Neuronal stem cell (in vitro differentiated cells): ENCODE data around the gene BCL6B.
A peak's percentile ranks its signal among the peaks of the same experiment; 100 is the strongest.

Experiments used
- DNase-seq: peaks from one replicate; pipeline ENCODE4 v3.0.0-alpha.2; 2013; ENCODE audit warnings: low spot score
- H2AFZ ChIP-seq: one replicate; pipeline ENCODE4 v1.6.1; 2013; ENCODE audit warnings: mild to moderate bottlenecking, low read length, inconsistent platforms
- H2AK5ac ChIP-seq: 2 replicates; pipeline ENCODE4 v1.6.1; 2013; ENCODE audit warnings: low read depth, mild to moderate bottlenecking, inconsistent platforms, low read length, moderate library complexity, mixed read lengths
- H2BK120ac ChIP-seq: 2 replicates; pipeline ENCODE4 v1.6.1; 2013; ENCODE audit warnings: low read depth, mild to moderate bottlenecking, inconsistent platforms, low read length, moderate library complexity, mixed read lengths
- H2BK12ac ChIP-seq: one replicate; pipeline ENCODE4 v1.6.1; 2013; ENCODE audit warnings: low read length, inconsistent platforms
- H2BK15ac ChIP-seq: 2 replicates; pipeline ENCODE4 v1.6.1; 2013; ENCODE audit warnings: mild to moderate bottlenecking, low read length, inconsistent platforms, mixed read lengths
- H2BK5ac ChIP-seq: one replicate; pipeline ENCODE4 v1.6.1; 2013; ENCODE audit warnings: inconsistent platforms, mild to moderate bottlenecking, low read length, moderate library complexity
- H3K14ac ChIP-seq: one replicate; pipeline ENCODE4 v1.6.1; 2013; ENCODE audit warnings: low read length, inconsistent platforms
- H3K18ac ChIP-seq: 2 replicates; pipeline ENCODE4 v1.6.1; 2013; ENCODE audit warnings: low read length, inconsistent platforms
- H3K23ac ChIP-seq: 2 replicates; pipeline ENCODE4 v1.6.1; 2013; ENCODE audit warnings: low read depth, mild to moderate bottlenecking, mixed read lengths, low read length, inconsistent platforms; ENCODE audit not compliant: poor library complexity
- H3K27ac ChIP-seq: replicated peaks from 3 replicates; pipeline ENCODE4 v1.5.1; 2013; ENCODE audit warnings: low read length, inconsistent platforms
- H3K27me3 ChIP-seq, 3 experiments: 2 replicates each; pipeline ENCODE4 v1.6.1; 2013; ENCODE audit warnings: low read length in 3 of 3, mild to moderate bottlenecking in 2 of 3, inconsistent platforms in 1 of 3, low read depth in 1 of 3, mixed read lengths in 1 of 3, moderate library complexity in 1 of 3; ENCODE audit not compliant: control insufficient read depth in 3 of 3, insufficient read depth in 3 of 3
- H3K36me3 ChIP-seq, 2 donors: replicated peaks in 1 of 2; 2 replicates each; pipeline ENCODE4 v1.6.1; 2013; ENCODE audit warnings: low read length in 2 of 2; ENCODE audit not compliant: control insufficient read depth in 2 of 2, insufficient read depth in 2 of 2
- H3K4ac ChIP-seq: 2 replicates; pipeline ENCODE4 v1.6.1; 2013; ENCODE audit warnings: inconsistent platforms, mild to moderate bottlenecking, low read length, moderate library complexity
- H3K4me1 ChIP-seq, 2 donors: 1 replicate in 1 of 2; 2 replicates in 1 of 2; pipeline ENCODE4 v1.6.1; 2013; ENCODE audit warnings: low read length in 2 of 2, low read depth in 1 of 2; ENCODE audit not compliant: control insufficient read depth in 2 of 2, insufficient read depth in 1 of 2
- H3K4me2 ChIP-seq: one replicate; pipeline ENCODE4 v1.6.1; 2013; ENCODE audit warnings: mild to moderate bottlenecking, low read length, inconsistent platforms; ENCODE audit not compliant: insufficient read depth, poor library complexity, severe bottlenecking
- H3K4me3 ChIP-seq, 2 donors: 2 replicates each; pipeline ENCODE4 v1.5.1; 2013; ENCODE audit warnings: low read length in 2 of 2, mild to moderate bottlenecking in 2 of 2, inconsistent platforms in 1 of 2, moderate library complexity in 1 of 2
- H3K79me1 ChIP-seq: one replicate; pipeline ENCODE4 v1.6.1; 2013; ENCODE audit warnings: low read depth, mild to moderate bottlenecking, inconsistent platforms, low read length, moderate library complexity
- H3K9ac ChIP-seq: one replicate; pipeline ENCODE4 v1.6.1; 2013; ENCODE audit warnings: mild to moderate bottlenecking, low read depth, low read length, inconsistent platforms; ENCODE audit not compliant: poor library complexity
- H3K9me3 ChIP-seq, 2 donors: replicated peaks in 1 of 2; 2 replicates each; pipeline versions ENCODE3 to v1.6.1; 2013; ENCODE audit warnings: low read length in 2 of 2, mild to moderate bottlenecking in 2 of 2, inconsistent platforms in 1 of 2, low read depth in 1 of 2, mixed read lengths in 1 of 2, moderate library complexity in 1 of 2; ENCODE audit not compliant: control insufficient read depth in 2 of 2, insufficient read depth in 1 of 2
- H4K8ac ChIP-seq: one replicate; pipeline ENCODE4 v1.6.1; 2013; ENCODE audit warnings: low read depth, mild to moderate bottlenecking, inconsistent platforms, low read length, moderate library complexity
- H4K91ac ChIP-seq: one replicate; pipeline ENCODE4 v1.6.1; 2013; ENCODE audit warnings: low read length, low read depth, mild to moderate bottlenecking, inconsistent platforms; ENCODE audit not compliant: poor library complexity
- WGBS, 2 donors: extraction: QIAGEN DNeasy Blood & Tissue Kit; methylation state at CpG; one replicate each; pipeline ENCODE4 v1.1.7; 2013; ENCODE audit warnings: missing lambda C conversion rate in 2 of 2, mixed read lengths in 1 of 2; ENCODE audit not compliant: insufficient read length in 2 of 2, insufficient replicate concordance in 1 of 2; ENCODE audit errors: extremely low coverage in 2 of 2; 5-methylcytosine and 5-hydroxymethylcytosine counted together

Gene BCL6B

GRCh38 chr17:7060165-7060891, 37.5 kb downstream of the BCL6B start:
- H4K91ac ChIP-seq, result no peak overlapping the region
- H2BK5ac ChIP-seq, result no peak overlapping the region
- H3K14ac ChIP-seq, result no peak overlapping the region
- no peak overlapping the region for H3K4me2 ChIP-seq
- no peak overlapping the region for H2AFZ ChIP-seq
- H3K27ac ChIP-seq, result no peak overlapping the region
- H3K23ac ChIP-seq, result no peak overlapping the region
- no peaks in the 10 kb centered on the region for H3K36me3 ChIP-seq
- no peak overlapping the region for H3K18ac ChIP-seq
- H3K9ac ChIP-seq, result no peak overlapping the region
- no peak overlapping the region for H3K4ac ChIP-seq
- H3K9me3 ChIP-seq, result peaks cover 0 to under 1% of the 10 kb centered on the region in 2 donors
- H3K4me3 ChIP-seq, result no peak overlapping the region
- no peak overlapping the region for H4K8ac ChIP-seq
- DNase-seq, result no peak
- H2AK5ac ChIP-seq, result no peak overlapping the region
- H3K27me3 ChIP-seq, result no peaks in the 10 kb centered on the region
- H2BK12ac ChIP-seq, result no peak overlapping the region
- H3K4me1 ChIP-seq, result peaks cover 7 to 17% of the 10 kb centered on the region in 2 donors
- no CpG with 5 or more reads among the region's 6 CpGs for WGBS, 2 donors
- H2BK15ac ChIP-seq, result no peak overlapping the region
- no peaks in the 10 kb centered on the region for H3K79me1 ChIP-seq
- no peak overlapping the region for H2BK120ac ChIP-seq

- no peak overlapping the region for H3K23ac ChIP-seq
- WGBS, 2 donors, result no CpG with 5 or more reads among the region's 6 CpGs
Measured at GRCh38 chr17:7063518-7064094, 40.8 kb downstream of the BCL6B start.

GRCh38 chr17:7064261-7064660, 41.4 kb downstream of the BCL6B start:
- Histone ChIP-seq H2BK15ac (no peak overlapping the region), H3K4ac (no peak overlapping the region), H4K91ac (no peak overlapping the region), H3K4me2 (no peak overlapping the region), H2BK5ac (no peak overlapping the region), H3K4me3 (no peak overlapping the region), H3K27ac (no peak overlapping the region), H3K18ac (no peak overlapping the region), H3K9ac (no peak overlapping the region), H2BK120ac (no peak overlapping the region), H4K8ac (no peak overlapping the region), H3K79me1 (no peaks in the 10 kb centered on the region), H3K14ac (no peak overlapping the region), H3K4me1 (peaks cover 7 to 17% of the 10 kb centered on the region in 2 donors), H2AK5ac (no peak overlapping the region), H3K23ac (no peak overlapping the region), H3K9me3 (peaks cover 2 to 9% of the 10 kb centered on the region in 2 donors), H2AFZ (peak overlapping the region; percentile 62), H2BK12ac (no peak overlapping the region), H3K27me3 (no peaks in the 10 kb centered on the region), H3K36me3 (no peaks in the 10 kb centered on the region)
- WGBS, 2 donors, result no CpG with 5 or more reads among the region's 4 CpGs
- no peak for DNase-seq

More at GRCh38 chr17:7063518-7064094, 40.8 kb downstream of the BCL6B start:
- Histone ChIP-seq H3K27ac (no peak overlapping the region), H3K4ac (no peak overlapping the region), H3K36me3 (no peaks in the 10 kb centered on the region), H3K9me3 (peaks cover 2 to 9% of the 10 kb centered on the region in 2 donors), H4K91ac (no peak overlapping the region), H3K4me2 (no peak overlapping the region), H3K4me1 (peaks cover 7 to 17% of the 10 kb centered on the region in 2 donors), H2AK5ac (no peak overlapping the region), H3K79me1 (no peaks in the 10 kb centered on the region), H3K9ac (no peak overlapping the region), H4K8ac (no peak overlapping the region), H3K4me3 (no peak overlapping the region), H2AFZ (peak overlapping the region; percentile 62), H3K18ac (no peak overlapping the region), H2BK120ac (no peak overlapping the region), H2BK15ac (no peak overlapping the region), H2BK12ac (no peak overlapping the region), H3K14ac (no peak overlapping the region), H3K27me3 (no peaks in the 10 kb centered on the region), H2BK5ac (no peak overlapping the region)
- DNase-seq, result no peak

- no peak overlapping the region for H3K4me3 ChIP-seq
- no peak overlapping the region for H3K23ac ChIP-seq
- H3K4ac ChIP-seq, result no peak overlapping the region
- DNase-seq, result no peak
- H3K27ac ChIP-seq, result no peak overlapping the region
- H2BK120ac ChIP-seq, result no peak overlapping the region
- no peak overlapping the region for H3K18ac ChIP-seq
- H2BK15ac ChIP-seq, result no peak overlapping the region
- no peak overlapping the region for H4K91ac ChIP-seq
- no peak overlapping the region for H2BK12ac ChIP-seq
- H3K27me3 ChIP-seq, result peaks cover 0 to 8% (median 0%) of the 10 kb centered on the region in 3 experiments
- no peak overlapping the region for H3K4me2 ChIP-seq
- H2AFZ ChIP-seq, result no peak overlapping the region
- H3K9me3 ChIP-seq, result peaks cover 4 to 9% of the 10 kb centered on the region in 2 donors
- peaks cover 7 to 17% of the 10 kb centered on the region in 2 donors for H3K4me1 ChIP-seq
- H2BK5ac ChIP-seq, result no peak overlapping the region
- H2AK5ac ChIP-seq, result no peak overlapping the region
- H3K36me3 ChIP-seq, result no peaks in the 10 kb centered on the region
- H3K79me1 ChIP-seq, result peaks cover 1% of the 10 kb centered on the region
- WGBS, 2 donors, result no CpG with 5 or more reads among the region's 1 CpG
- H3K14ac ChIP-seq, result no peak overlapping the region
- H4K8ac ChIP-seq, result no peak overlapping the region
- no peak overlapping the region for H3K9ac ChIP-seq
Measured at GRCh38 chr17:7067198-7067597, 44.3 kb downstream of the BCL6B start.
